CD14-positive monocyte (primary cell): ENCODE measurements around the gene SH3BP5. TPM values are rescaled to one million over a fixed set of nuclear protein-coding genes. Genes with fewer than 3 reads are reported as not detected.
A peak's percentile ranks its signal among the peaks of the same experiment; 100 is the strongest.

Experiments
- DNase-seq, 3 donors: peaks; one replicate each; pipeline ENCODE4 v3.0.0-alpha.2; 2011 to 2022
- H2AFZ ChIP-seq: 2 replicates; pipeline ENCODE4 v1.6.0; 2012; ENCODE audit warnings: mild to moderate bottlenecking, low read depth, low read length, inconsistent platforms; ENCODE audit not compliant: insufficient read depth, poor library complexity, severe bottlenecking
- H3K27ac ChIP-seq, 2 donors: 1 replicate in 1 of 2; 2 replicates in 1 of 2; pipeline ENCODE4 v1.5.1; 2012 to 2013; ENCODE audit warnings: low read length in 2 of 2, control low read depth in 1 of 2, inconsistent platforms in 1 of 2, low read depth in 1 of 2, mild to moderate bottlenecking in 1 of 2
- H3K27me3 ChIP-seq, 2 donors: one replicate each; pipeline versions ENCODE4 v1.6.0 to v1.6.1; 2011 to 2013; ENCODE audit warnings: low read length in 2 of 2; ENCODE audit not compliant: control insufficient read depth in 2 of 2, insufficient read depth in 2 of 2
- H3K36me3 ChIP-seq, 2 donors: replicated peaks in 1 of 2; 1 replicate in 1 of 2; 2 replicates in 1 of 2; pipeline versions ENCODE4 v1.5.1 to v1.6.1; 2012 to 2013; ENCODE audit warnings: low read length in 2 of 2, control low read depth in 1 of 2, inconsistent platforms in 1 of 2, mild to moderate bottlenecking in 1 of 2; ENCODE audit not compliant: insufficient read depth in 2 of 2, control insufficient read depth in 1 of 2
- H3K4me1 ChIP-seq, 2 donors: 1 replicate in 1 of 2; 2 replicates in 1 of 2; pipeline versions ENCODE4 v1.5.1 to v1.6.1; 2012 to 2013; ENCODE audit warnings: low read length in 2 of 2, control low read depth in 1 of 2, inconsistent platforms in 1 of 2, mild to moderate bottlenecking in 1 of 2, moderate library complexity in 1 of 2; ENCODE audit not compliant: insufficient read depth in 2 of 2, control insufficient read depth in 1 of 2
- H3K4me2 ChIP-seq: replicated peaks from 2 replicates; pipeline ENCODE3; 2012; ENCODE audit warnings: low read length, moderate library complexity, mild to moderate bottlenecking; ENCODE audit not compliant: poor library complexity, severe bottlenecking; ENCODE audit errors: extremely low read depth
- H3K4me3 ChIP-seq, 3 experiments: fragments of 200-600 bp in 1 of 3; sonication (generic) in 1 of 3; replicated peaks in 1 of 3; 1 replicate in 2 of 3; 2 replicates in 1 of 3; pipeline ENCODE4 v1.5.1; 2011 to 2013; ENCODE audit warnings: low read length in 3 of 3, mild to moderate bottlenecking in 3 of 3, control low read depth in 2 of 3, low read depth in 2 of 3, inconsistent platforms in 1 of 3, moderate library complexity in 1 of 3
- H3K79me2 ChIP-seq: 2 replicates; pipeline ENCODE4 v1.6.0; 2012; ENCODE audit warnings: mild to moderate bottlenecking, control low read depth, inconsistent platforms, low read length, moderate library complexity; ENCODE audit not compliant: insufficient read depth
- H3K9ac ChIP-seq: 2 replicates; pipeline ENCODE4 v1.6.0; 2017; ENCODE audit warnings: low read length, mild to moderate bottlenecking; ENCODE audit not compliant: insufficient read depth, poor library complexity, severe bottlenecking
- H3K9me3 ChIP-seq, 2 donors: replicated peaks in 1 of 2; 1 replicate in 1 of 2; 2 replicates in 1 of 2; pipeline versions ENCODE4 v1.5.1 to v1.6.1; 2012 to 2013; ENCODE audit warnings: low read length in 2 of 2, control low read depth in 1 of 2; ENCODE audit not compliant: control insufficient read depth in 1 of 2, insufficient read depth in 1 of 2
- H4K20me1 ChIP-seq: 2 replicates; pipeline ENCODE4 v1.6.0; 2012; ENCODE audit warnings: mild to moderate bottlenecking, low read length, control low read depth, moderate library complexity; ENCODE audit not compliant: insufficient read depth
- H3K27ac Mint-ChIP-seq, 7 donors: one replicate each; pipeline ENCODE4 v1.8.0; 2020; ENCODE audit warnings: mild to moderate bottlenecking in 7 of 7, mixed read lengths in 7 of 7, moderate library complexity in 6 of 7, inconsistent platforms in 2 of 7
- H3K27me3 Mint-ChIP-seq, 3 donors: one replicate each; pipeline ENCODE4 v1.8.0; 2021 to 2022; ENCODE audit warnings: low read depth in 3 of 3, mild to moderate bottlenecking in 3 of 3, mixed read lengths in 3 of 3, moderate library complexity in 3 of 3, inconsistent platforms in 1 of 3
- H3K36me3 Mint-ChIP-seq, 2 donors: one replicate each; pipeline ENCODE4 v1.8.0; 2020; ENCODE audit warnings: mixed read lengths in 2 of 2, inconsistent platforms in 1 of 2, mild to moderate bottlenecking in 1 of 2
- H3K4me1 Mint-ChIP-seq: one replicate; pipeline ENCODE4 v1.8.0; 2020; ENCODE audit warnings: mild to moderate bottlenecking, mixed read lengths
- H3K4me3 Mint-ChIP-seq, 2 donors: one replicate each; pipeline ENCODE4 v1.8.0; 2020; ENCODE audit warnings: mild to moderate bottlenecking in 2 of 2, mixed read lengths in 2 of 2, moderate library complexity in 1 of 2
- H3K9me3 Mint-ChIP-seq, 7 donors: one replicate each; pipeline ENCODE4 v1.8.0; 2020 to 2022; ENCODE audit warnings: mixed read lengths in 7 of 7, mild to moderate bottlenecking in 6 of 7, moderate library complexity in 6 of 7, inconsistent platforms in 2 of 7
- CTCF ChIP-seq: fragments of 200-600 bp; IDR thresholded peaks from one replicate; pipeline ENCODE4 v1.8.0; 2022; ENCODE audit warnings: antibody characterized with exemption, mild to moderate bottlenecking
- WGBS: methylation state at CpG from one replicate; pipeline ENCODE4 v1.1.5; 2013; ENCODE audit warnings: missing lambda C conversion rate; ENCODE audit not compliant: insufficient coverage; 5-methylcytosine and 5-hydroxymethylcytosine counted together
- intact Hi-C, 2 donors: fragments of 100-400 bp; cut with micrococcal nuclease; formaldehyde crosslinking; loops; one replicate each; pipeline versions ENCODE4 v1.15.0 to v1.15.1; 2023
- polyA plus RNA-seq, 3 donors: library from polyadenylated mRNA; depleted of rRNA in 1 of 3; unstranded in 2 of 3; stranded (reverse) in 1 of 3; fragments of 300-500 nt in 2 of 3; fragments of >200 nt in 1 of 3; fragmentation: Illumina TruSeq in 2 of 3; gene quantifications; 1 replicate in 2 of 3; 2 replicates in 1 of 3; pipeline ENCODE4 v1.2.3, GENCODE V29; 2012 to 2021

The SH3BP5 gene
- polyA plus RNA-seq, 3 donors: 10.7 to 29.6 (median 22.8) TPM

- H3K27ac ChIP-seq: no peak overlapping the region
- Mint-ChIP-seq H3K4me3 (no peak overlapping the region), H3K36me3 (peaks cover 77 to 78% of the 10 kb centered on the region in 2 donors), H3K27ac (peak overlapping the region in 1 of 7 donors; percentile 30), H3K9me3 (no peaks in the 10 kb centered on the region), H3K4me1 (peaks cover 25% of the 10 kb centered on the region), H3K27me3 (peaks cover 0 to 8% (median 3%) of the 10 kb centered on the region in 3 donors)
- H3K9ac ChIP-seq: no peak overlapping the region
- no peak overlapping the region for H3K4me3 ChIP-seq
- H2AFZ ChIP-seq: no peak overlapping the region
- intact Hi-C loops: loop anchor here in 1 of 2 donors (5.0 kb wide), 1 partner anchor 49 kb away; no protein-coding TSS in a partner anchor
- H3K4me1 ChIP-seq: peaks cover 8 to 19% of the 10 kb centered on the region in 2 donors
- WGBS: 100% methylated on average over 5 of the region's 6 CpGs
- H4K20me1 ChIP-seq: peaks cover 78% of the 10 kb centered on the region
- DNase-seq: no peak
- H3K36me3 ChIP-seq: peaks cover 12 to 49% of the 10 kb centered on the region in 2 donors
- no peak overlapping the region for H3K4me2 ChIP-seq
- H3K9me3 ChIP-seq: no peaks in the 10 kb centered on the region
- TF ChIP-seq CTCF: no peak
- H3K79me2 ChIP-seq: peaks cover 34% of the 10 kb centered on the region
- H3K27me3 ChIP-seq: no peaks in the 10 kb centered on the region
These were observed 9.3 kb downstream of the SH3BP5 start for GRCh38 chr3:15323063-15323462.

GRCh38 chr3:15321349-15321748 lies 11.0 kb downstream of the SH3BP5 start:
- no peak overlapping the region for H3K27ac ChIP-seq
- H3K9me3 ChIP-seq: no peaks in the 10 kb centered on the region
- no peak for DNase-seq
- H3K36me3 ChIP-seq: peaks cover 7 to 32% of the 10 kb centered on the region in 2 donors
- intact Hi-C loops: loop anchor here in 1 of 2 donors (5.0 kb wide), 1 partner anchor 51 kb away; no protein-coding TSS in a partner anchor
- H3K27me3 ChIP-seq: no peaks in the 10 kb centered on the region
- Mint-ChIP-seq H3K4me3 (no peak overlapping the region), H3K27ac (no peak overlapping the region), H3K9me3 (no peaks in the 10 kb centered on the region), H3K4me1 (peaks cover 31% of the 10 kb centered on the region), H3K36me3 (peaks cover 63 to 69% of the 10 kb centered on the region in 2 donors), H3K27me3 (peaks cover 0 to 6% (median 1%) of the 10 kb centered on the region in 3 donors)
- H4K20me1 ChIP-seq: peaks cover 81% of the 10 kb centered on the region
- H3K4me2 ChIP-seq: no peak overlapping the region
- WGBS: no CpG with 5 or more reads among the region's 1 CpG
- peaks cover 20 to 34% of the 10 kb centered on the region in 2 donors for H3K4me1 ChIP-seq
- H3K79me2 ChIP-seq: peaks cover 34% of the 10 kb centered on the region
- no peak overlapping the region for H2AFZ ChIP-seq
- no peak overlapping the region for H3K9ac ChIP-seq
- no peak overlapping the region for H3K4me3 ChIP-seq
- TF ChIP-seq CTCF: no peak
